ENCODE data around the gene KRTAP9-1.
"Not testable (repeated sequence)": the region's sequence is repeated elsewhere in the genome, so short reads cannot be mapped to it uniquely, and the experiment has no call there.

DNA sequence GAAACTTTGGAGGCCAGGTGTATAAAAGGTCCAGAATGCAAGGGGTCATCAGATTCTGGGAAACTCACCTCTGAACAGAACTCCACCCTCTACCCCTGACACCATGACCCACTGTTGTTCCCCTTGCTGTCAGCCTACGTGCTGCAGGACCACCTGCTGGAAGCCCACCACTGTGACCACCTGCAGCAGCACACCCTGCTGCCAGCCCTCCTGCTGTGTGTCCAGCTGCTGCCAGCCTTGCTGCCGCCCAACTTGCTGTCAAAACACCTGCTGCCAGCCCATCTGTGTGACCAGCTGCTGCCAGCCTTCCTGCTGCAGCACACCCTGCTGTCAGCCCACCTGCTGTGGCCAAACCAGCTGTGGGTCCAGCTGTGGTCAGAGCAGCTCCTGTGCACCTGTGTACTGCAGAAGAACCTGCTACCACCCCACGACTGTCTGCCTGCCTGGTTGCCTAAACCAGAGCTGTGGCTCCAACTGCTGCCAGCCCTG, 48.3 kb downstream of the KRTAP9-1 start, which contains the start of gene KRTAP9-8:
- TF ChIP-seq, protein P1, sequence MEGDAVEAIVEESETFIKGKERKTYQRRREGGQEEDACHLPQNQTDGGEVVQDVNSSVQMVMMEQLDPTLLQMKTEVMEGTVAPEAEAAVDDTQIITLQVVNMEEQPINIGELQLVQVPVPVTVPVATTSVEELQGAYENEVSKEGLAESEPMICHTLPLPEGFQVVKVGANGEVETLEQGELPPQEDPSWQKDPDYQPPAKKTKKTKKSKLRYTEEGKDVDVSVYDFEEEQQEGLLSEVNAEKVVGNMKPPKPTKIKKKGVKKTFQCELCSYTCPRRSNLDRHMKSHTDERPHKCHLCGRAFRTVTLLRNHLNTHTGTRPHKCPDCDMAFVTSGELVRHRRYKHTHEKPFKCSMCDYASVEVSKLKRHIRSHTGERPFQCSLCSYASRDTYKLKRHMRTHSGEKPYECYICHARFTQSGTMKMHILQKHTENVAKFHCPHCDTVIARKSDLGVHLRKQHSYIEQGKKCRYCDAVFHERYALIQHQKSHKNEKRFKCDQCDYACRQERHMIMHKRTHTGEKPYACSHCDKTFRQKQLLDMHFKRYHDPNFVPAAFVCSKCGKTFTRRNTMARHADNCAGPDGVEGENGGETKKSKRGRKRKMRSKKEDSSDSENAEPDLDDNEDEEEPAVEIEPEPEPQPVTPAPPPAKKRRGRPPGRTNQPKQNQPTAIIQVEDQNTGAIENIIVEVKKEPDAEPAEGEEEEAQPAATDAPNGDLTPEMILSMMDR (conservative IDR thresholded peaks at IDR 0.05 in 1 of 2, IDR thresholded peaks at IDR 0.05 in 1 of 2; ENCODE audit: low read depth in 1 of 2, low read length in 2 of 2), result not testable (repeated sequence)
- not testable (repeated sequence) for TF ChIP-seq EZH2 (IDR thresholded peaks at IDR 0.05; ENCODE audit: low read length, missing control alignments)
